CD14-positive monocyte (primary cell): ENCODE data around the gene RAC2. TPM values are rescaled to one million over a fixed set of nuclear protein-coding genes. Genes with fewer than 3 reads are reported as not detected.

Experiments used
- DNase-seq, 3 donors: peaks; one replicate each; pipeline ENCODE4 v3.0.0-alpha.2; 2011 to 2022
- H2AFZ ChIP-seq: 2 replicates; pipeline ENCODE4 v1.6.0; 2012; ENCODE audit warnings: mild to moderate bottlenecking, low read depth, low read length, inconsistent platforms; ENCODE audit not compliant: insufficient read depth, poor library complexity, severe bottlenecking
- H3K27ac ChIP-seq, 2 donors: 1 replicate in 1 of 2; 2 replicates in 1 of 2; pipeline ENCODE4 v1.5.1; 2012 to 2013; ENCODE audit warnings: low read length in 2 of 2, control low read depth in 1 of 2, inconsistent platforms in 1 of 2, low read depth in 1 of 2, mild to moderate bottlenecking in 1 of 2
- H3K27me3 ChIP-seq, 2 donors: one replicate each; pipeline versions ENCODE4 v1.6.0 to v1.6.1; 2011 to 2013; ENCODE audit warnings: low read length in 2 of 2; ENCODE audit not compliant: control insufficient read depth in 2 of 2, insufficient read depth in 2 of 2
- H3K36me3 ChIP-seq, 2 donors: replicated peaks in 1 of 2; 1 replicate in 1 of 2; 2 replicates in 1 of 2; pipeline versions ENCODE4 v1.5.1 to v1.6.1; 2012 to 2013; ENCODE audit warnings: low read length in 2 of 2, control low read depth in 1 of 2, inconsistent platforms in 1 of 2, mild to moderate bottlenecking in 1 of 2; ENCODE audit not compliant: insufficient read depth in 2 of 2, control insufficient read depth in 1 of 2
- H3K4me1 ChIP-seq, 2 donors: 1 replicate in 1 of 2; 2 replicates in 1 of 2; pipeline versions ENCODE4 v1.5.1 to v1.6.1; 2012 to 2013; ENCODE audit warnings: low read length in 2 of 2, control low read depth in 1 of 2, inconsistent platforms in 1 of 2, mild to moderate bottlenecking in 1 of 2, moderate library complexity in 1 of 2; ENCODE audit not compliant: insufficient read depth in 2 of 2, control insufficient read depth in 1 of 2
- H3K4me2 ChIP-seq: replicated peaks from 2 replicates; pipeline ENCODE3; 2012; ENCODE audit warnings: low read length, moderate library complexity, mild to moderate bottlenecking; ENCODE audit not compliant: poor library complexity, severe bottlenecking; ENCODE audit errors: extremely low read depth
- H3K4me3 ChIP-seq, 3 experiments: fragments of 200-600 bp in 1 of 3; sonication (generic) in 1 of 3; replicated peaks in 1 of 3; 1 replicate in 2 of 3; 2 replicates in 1 of 3; pipeline ENCODE4 v1.5.1; 2011 to 2013; ENCODE audit warnings: low read length in 3 of 3, mild to moderate bottlenecking in 3 of 3, control low read depth in 2 of 3, low read depth in 2 of 3, inconsistent platforms in 1 of 3, moderate library complexity in 1 of 3
- H3K79me2 ChIP-seq: 2 replicates; pipeline ENCODE4 v1.6.0; 2012; ENCODE audit warnings: mild to moderate bottlenecking, control low read depth, inconsistent platforms, low read length, moderate library complexity; ENCODE audit not compliant: insufficient read depth
- H3K9ac ChIP-seq: 2 replicates; pipeline ENCODE4 v1.6.0; 2017; ENCODE audit warnings: low read length, mild to moderate bottlenecking; ENCODE audit not compliant: insufficient read depth, poor library complexity, severe bottlenecking
- H3K9me3 ChIP-seq, 2 donors: replicated peaks in 1 of 2; 1 replicate in 1 of 2; 2 replicates in 1 of 2; pipeline versions ENCODE4 v1.5.1 to v1.6.1; 2012 to 2013; ENCODE audit warnings: low read length in 2 of 2, control low read depth in 1 of 2; ENCODE audit not compliant: control insufficient read depth in 1 of 2, insufficient read depth in 1 of 2
- H4K20me1 ChIP-seq: 2 replicates; pipeline ENCODE4 v1.6.0; 2012; ENCODE audit warnings: mild to moderate bottlenecking, low read length, control low read depth, moderate library complexity; ENCODE audit not compliant: insufficient read depth
- H3K27ac Mint-ChIP-seq, 7 donors: one replicate each; pipeline ENCODE4 v1.8.0; 2020; ENCODE audit warnings: mild to moderate bottlenecking in 7 of 7, mixed read lengths in 7 of 7, moderate library complexity in 6 of 7, inconsistent platforms in 2 of 7
- H3K27me3 Mint-ChIP-seq, 3 donors: one replicate each; pipeline ENCODE4 v1.8.0; 2021 to 2022; ENCODE audit warnings: low read depth in 3 of 3, mild to moderate bottlenecking in 3 of 3, mixed read lengths in 3 of 3, moderate library complexity in 3 of 3, inconsistent platforms in 1 of 3
- H3K36me3 Mint-ChIP-seq, 2 donors: one replicate each; pipeline ENCODE4 v1.8.0; 2020; ENCODE audit warnings: mixed read lengths in 2 of 2, inconsistent platforms in 1 of 2, mild to moderate bottlenecking in 1 of 2
- H3K4me1 Mint-ChIP-seq: one replicate; pipeline ENCODE4 v1.8.0; 2020; ENCODE audit warnings: mild to moderate bottlenecking, mixed read lengths
- H3K4me3 Mint-ChIP-seq, 2 donors: one replicate each; pipeline ENCODE4 v1.8.0; 2020; ENCODE audit warnings: mild to moderate bottlenecking in 2 of 2, mixed read lengths in 2 of 2, moderate library complexity in 1 of 2
- H3K9me3 Mint-ChIP-seq, 7 donors: one replicate each; pipeline ENCODE4 v1.8.0; 2020 to 2022; ENCODE audit warnings: mixed read lengths in 7 of 7, mild to moderate bottlenecking in 6 of 7, moderate library complexity in 6 of 7, inconsistent platforms in 2 of 7
- CTCF ChIP-seq: fragments of 200-600 bp; IDR thresholded peaks from one replicate; pipeline ENCODE4 v1.8.0; 2022; ENCODE audit warnings: antibody characterized with exemption, mild to moderate bottlenecking
- WGBS: methylation state at CpG from one replicate; pipeline ENCODE4 v1.1.5; 2013; ENCODE audit warnings: missing lambda C conversion rate; ENCODE audit not compliant: insufficient coverage; 5-methylcytosine and 5-hydroxymethylcytosine counted together
- intact Hi-C, 2 donors: fragments of 100-400 bp; cut with micrococcal nuclease; formaldehyde crosslinking; loops; one replicate each; pipeline versions ENCODE4 v1.15.0 to v1.15.1; 2023
- polyA plus RNA-seq, 3 donors: library from polyadenylated mRNA; depleted of rRNA in 1 of 3; unstranded in 2 of 3; stranded (reverse) in 1 of 3; fragments of 300-500 nt in 2 of 3; fragments of >200 nt in 1 of 3; fragmentation: Illumina TruSeq in 2 of 3; gene quantifications; 1 replicate in 2 of 3; 2 replicates in 1 of 3; pipeline ENCODE4 v1.2.3, GENCODE V29; 2012 to 2021

Gene RAC2
- polyA plus RNA-seq, 3 donors = 360 to 529 (median 526) TPM

DNA sequence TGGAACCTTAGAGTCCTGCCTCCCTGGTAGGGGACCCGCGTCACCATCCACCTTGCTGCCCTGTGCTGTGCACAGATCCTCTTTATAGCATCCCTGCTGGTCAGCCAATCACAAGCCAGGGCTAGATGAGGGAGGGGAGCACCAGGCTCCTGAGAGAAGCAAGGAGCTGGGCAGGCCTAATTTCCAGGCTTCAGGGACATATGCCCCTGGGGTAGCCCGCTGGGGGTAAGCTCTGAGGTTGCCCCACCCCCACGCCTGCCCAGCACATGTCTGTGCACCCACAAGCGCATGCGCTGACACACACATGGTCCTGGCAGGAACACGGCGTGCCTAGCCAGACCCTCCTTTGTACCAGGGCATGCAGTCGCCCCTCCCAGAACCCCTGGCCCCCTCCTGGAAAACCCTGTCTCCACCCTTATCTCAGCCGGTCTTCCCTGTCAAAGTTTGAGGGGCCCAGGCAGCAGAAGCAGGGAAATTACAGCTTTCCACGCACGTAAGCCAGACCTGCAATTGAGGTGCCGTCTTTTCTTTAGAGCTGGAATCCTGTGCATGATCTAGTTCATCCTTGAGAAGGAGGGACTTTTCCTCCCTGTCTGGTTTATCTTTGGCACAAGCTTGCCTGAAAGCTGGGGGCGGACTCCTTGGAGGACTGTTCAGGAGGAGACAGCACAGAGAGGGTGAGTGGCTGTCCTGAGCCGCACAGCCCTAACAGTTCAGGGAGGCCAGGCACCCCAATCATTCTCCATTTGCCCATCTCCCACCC, 33.8 kb downstream of the RAC2 start:
- DNase-seq = no peak
- Mint-ChIP-seq H3K27me3 (peaks cover 2 to 3% (median 2%) of the 10 kb centered on the region in 3 donors), H3K9me3 (peaks cover 0 to 2% (median 0%) of the 10 kb centered on the region in 7 donors), H3K27ac (no peak overlapping the region), H3K36me3 (no peaks in the 10 kb centered on the region), H3K4me1 (peaks cover 2% of the 10 kb centered on the region), H3K4me3 (no peak overlapping the region)
- TF ChIP-seq CTCF = no peak
- Histone ChIP-seq H3K4me1 (peaks cover 2 to 5% of the 10 kb centered on the region in 2 donors), H3K27me3 (no peaks in the 10 kb centered on the region), H3K36me3 (no peaks in the 10 kb centered on the region), H3K9me3 (no peaks in the 10 kb centered on the region), H3K4me3 (no peak overlapping the region), H2AFZ (no peak overlapping the region), H3K9ac (no peak overlapping the region), H3K4me2 (no peak overlapping the region), H3K79me2 (no peaks in the 10 kb centered on the region), H3K27ac (no peak overlapping the region), H4K20me1 (no peaks in the 10 kb centered on the region)
- 90% methylated on average over 14 of the region's 15 CpGs for WGBS
- intact Hi-C loops = no loop called here

DNA sequence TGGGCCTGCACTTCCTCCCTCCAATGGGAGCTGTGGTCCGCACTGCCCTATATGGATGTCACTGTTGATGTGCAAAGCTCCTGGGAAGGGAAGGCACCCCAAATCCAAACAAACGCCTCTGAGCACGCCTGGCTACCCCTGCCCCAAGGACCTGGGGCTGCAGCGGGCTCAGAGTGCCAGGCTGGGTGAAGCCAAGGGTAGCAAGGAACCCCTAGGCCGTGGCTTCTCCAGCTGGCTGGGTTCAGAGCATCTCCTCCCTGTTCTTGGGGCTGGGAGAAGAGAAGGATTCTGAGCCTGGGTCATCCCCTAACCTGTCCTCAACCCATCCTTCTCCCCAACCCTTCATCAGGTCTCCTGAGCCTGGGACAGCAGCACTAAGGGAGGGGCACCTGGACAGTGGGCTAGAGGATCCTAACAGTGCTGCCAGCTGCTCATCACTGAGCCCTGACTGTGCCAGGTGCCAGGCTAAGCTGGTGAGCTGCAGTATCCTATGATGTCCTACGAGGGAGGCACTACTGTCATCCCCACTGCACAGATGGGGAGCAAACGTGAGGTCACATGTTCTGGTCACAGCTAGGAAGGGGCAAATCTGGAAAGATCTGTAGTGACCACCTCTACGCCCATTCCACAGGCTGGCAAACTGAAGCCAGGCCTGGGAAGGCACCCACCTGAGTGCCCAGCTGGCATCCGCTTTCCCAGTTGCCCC, 34.8 kb downstream of the RAC2 start:
- Mint-ChIP-seq H3K27ac (no peak overlapping the region), H3K9me3 (peaks cover 0 to 3% (median 0%) of the 10 kb centered on the region in 7 donors), H3K27me3 (peaks cover 2 to 3% (median 3%) of the 10 kb centered on the region in 3 donors), H3K36me3 (no peaks in the 10 kb centered on the region), H3K4me3 (no peak overlapping the region), H3K4me1 (peaks cover 4% of the 10 kb centered on the region)
- H3K79me2 ChIP-seq = no peaks in the 10 kb centered on the region
- H3K27ac ChIP-seq = no peak overlapping the region
- H4K20me1 ChIP-seq = no peaks in the 10 kb centered on the region
- H3K27me3 ChIP-seq = no peaks in the 10 kb centered on the region
- WGBS = 92% methylated on average over 7 of the region's 9 CpGs
- no peak overlapping the region for H2AFZ ChIP-seq
- no peak overlapping the region for H3K4me3 ChIP-seq
- H3K36me3 ChIP-seq = no peaks in the 10 kb centered on the region
- H3K4me2 ChIP-seq = no peak overlapping the region
- intact Hi-C loops = no loop called here
- TF ChIP-seq CTCF = no peak
- DNase-seq = no peak
- peaks cover 5 to 8% of the 10 kb centered on the region in 2 donors for H3K4me1 ChIP-seq
- no peaks in the 10 kb centered on the region for H3K9me3 ChIP-seq
- H3K9ac ChIP-seq = no peak overlapping the region
